Suppressor macrophage treated with lipopolysaccharide for 4 hours (primary cell): Measurements from ENCODE around the gene SRD5A1.
"Not testable (repeated sequence)": the region's sequence is repeated elsewhere in the genome, so short reads cannot be mapped to it uniquely, and the experiment has no call there.

Source experiments
- DNase-seq: peaks from one replicate; pipeline ENCODE4 v3.0.0-alpha.2; 2020

Gene SRD5A1

GRCh38 chr5:6645571-6646362 lies 12.5 kb downstream of the SRD5A1 start:
- DNase-seq, result peak; percentile 91

- DNase-seq, result no peak
Measured at GRCh38 chr5:6649186-6649585, 15.9 kb downstream of the SRD5A1 start.

GRCh38 chr5:6649681-6650080 lies 16.4 kb downstream of the SRD5A1 start:
- DNase-seq, result no peak

- no peak for DNase-seq
Measured at GRCh38 chr5:6652025-6652424, 18.8 kb downstream of the SRD5A1 start.

GRCh38 chr5:6655432-6655831 lies 22.2 kb downstream of the SRD5A1 start:
- DNase-seq, result no peak

- DNase-seq, result no peak
Measured at GRCh38 chr5:6656680-6657079, 23.4 kb downstream of the SRD5A1 start.

- DNase-seq, result no peak
Measured at GRCh38 chr5:6659941-6660684, 26.9 kb downstream of the SRD5A1 start.

GRCh38 chr5:6660688-6661087 lies 27.4 kb downstream of the SRD5A1 start:
- no peak for DNase-seq

- DNase-seq, result no peak
Measured at GRCh38 chr5:6666762-6667161, 33.5 kb downstream of the SRD5A1 start.

- DNase-seq, result no peak
Measured at GRCh38 chr5:6667648-6668047, 34.4 kb downstream of the SRD5A1 start.

- not testable (repeated sequence) for DNase-seq
Measured at GRCh38 chr5:6668717-6669116, 35.5 kb downstream of the SRD5A1 start.

- no peak for DNase-seq
Measured at GRCh38 chr5:6673031-6673430, 39.8 kb downstream of the SRD5A1 start.

GRCh38 chr5:6673963-6674362 lies 40.7 kb downstream of the SRD5A1 start:
- no peak for DNase-seq

GRCh38 chr5:6674421-6674820 lies 41.2 kb downstream of the SRD5A1 start:
- no peak for DNase-seq

- DNase-seq, result no peak
Measured at GRCh38 chr5:6674886-6675285, 41.6 kb downstream of the SRD5A1 start.

GRCh38 chr5:6675784-6676491 lies 42.7 kb downstream of the SRD5A1 start:
- no peak for DNase-seq

GRCh38 chr5:6676702-6677101 lies 43.5 kb downstream of the SRD5A1 start:
- no peak for DNase-seq

- DNase-seq, result no peak
Measured at GRCh38 chr5:6678385-6678784, 45.1 kb downstream of the SRD5A1 start.

- no peak for DNase-seq
Measured at GRCh38 chr5:6680922-6681321, 47.7 kb downstream of the SRD5A1 start.

- no peak for DNase-seq
Measured at GRCh38 chr5:6681682-6682081, 48.4 kb downstream of the SRD5A1 start.

- DNase-seq, result no peak
Measured at GRCh38 chr5:6682239-6682638, 49.0 kb downstream of the SRD5A1 start.

- DNase-seq, result no peak
Measured at GRCh38 chr5:6683241-6683640, 50.0 kb downstream of the SRD5A1 start.

- DNase-seq, result no peak
Measured at GRCh38 chr5:6684075-6684474, 50.8 kb downstream of the SRD5A1 start.

GRCh38 chr5:6686501-6686900 lies 53.3 kb downstream of the SRD5A1 start:
- no peak for DNase-seq
